Stimulated activated CD4-positive, alpha-beta T cell treated with anti-CD3 and anti-CD28 coated beads, Interleukin-1b, Interleukin-23, amount 100 ng/mL, for 24 hours (primary cell): ENCODE results near the gene SMOC2.
"Not testable (repeated sequence)": the region's sequence is repeated elsewhere in the genome, so short reads cannot be mapped to it uniquely, and the experiment has no call there.

ENCODE experiments used
- DNase-seq, 4 experiments: peaks; one replicate each; pipeline ENCODE4 v3.0.0-alpha.2; 2020; ENCODE audit warnings: low read depth in 4 of 4, low spot score in 1 of 4

Gene SMOC2

DNA sequence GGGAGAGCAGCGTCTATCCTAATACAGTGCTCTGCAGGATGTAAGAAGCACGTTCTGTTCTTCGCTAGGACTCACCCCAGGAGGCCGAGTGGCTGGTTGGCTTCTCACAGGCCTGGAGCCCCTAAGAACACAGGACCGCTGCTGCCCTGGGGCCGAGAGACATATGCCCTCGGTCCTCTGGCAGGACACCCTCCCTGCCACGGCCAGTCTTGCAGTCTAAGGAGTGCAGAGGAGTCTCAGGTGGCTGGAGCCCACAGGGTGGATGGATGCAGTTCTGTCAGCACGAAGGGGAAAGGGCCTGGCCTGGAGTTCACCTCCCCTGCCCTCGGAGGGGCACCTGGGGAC is 96.5 kb downstream of the SMOC2 start:
- DNase-seq, result no peak

DNA sequence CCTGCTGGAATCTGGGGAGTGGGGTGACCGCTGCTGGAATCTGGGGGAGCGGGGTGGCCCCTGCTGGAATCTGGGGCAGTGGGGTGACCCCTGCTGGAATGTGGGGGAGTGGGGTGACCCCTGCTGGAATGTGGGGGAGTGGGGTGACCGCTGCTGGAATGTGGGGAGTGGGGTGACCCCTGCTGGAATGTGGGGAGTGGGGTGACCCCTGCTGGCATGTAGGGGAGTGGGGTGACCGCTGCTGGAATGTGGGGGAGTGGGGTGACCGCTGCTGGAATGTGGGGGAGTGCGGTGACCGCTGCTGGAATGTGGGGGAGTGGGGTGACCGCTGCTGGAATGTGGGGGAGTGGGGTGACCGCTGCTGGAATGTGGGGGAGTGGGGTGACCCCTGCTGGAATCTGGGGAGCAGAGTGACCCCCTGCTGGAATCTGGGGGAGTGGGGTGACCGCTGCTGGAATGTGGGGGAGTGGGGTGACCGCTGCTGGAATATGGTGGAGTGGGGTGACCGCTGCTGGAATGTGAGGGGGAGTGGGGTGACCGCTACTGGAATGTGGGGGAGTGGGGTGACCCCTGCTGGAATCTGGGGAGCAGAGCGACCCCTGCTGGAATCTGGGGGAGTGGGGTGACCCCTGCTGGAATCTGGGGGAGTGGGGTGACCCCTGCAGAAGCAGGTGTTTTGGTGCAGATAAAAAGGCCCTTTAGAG is 97.4 kb downstream of the SMOC2 start:
- DNase-seq, result not testable (repeated sequence)

DNA sequence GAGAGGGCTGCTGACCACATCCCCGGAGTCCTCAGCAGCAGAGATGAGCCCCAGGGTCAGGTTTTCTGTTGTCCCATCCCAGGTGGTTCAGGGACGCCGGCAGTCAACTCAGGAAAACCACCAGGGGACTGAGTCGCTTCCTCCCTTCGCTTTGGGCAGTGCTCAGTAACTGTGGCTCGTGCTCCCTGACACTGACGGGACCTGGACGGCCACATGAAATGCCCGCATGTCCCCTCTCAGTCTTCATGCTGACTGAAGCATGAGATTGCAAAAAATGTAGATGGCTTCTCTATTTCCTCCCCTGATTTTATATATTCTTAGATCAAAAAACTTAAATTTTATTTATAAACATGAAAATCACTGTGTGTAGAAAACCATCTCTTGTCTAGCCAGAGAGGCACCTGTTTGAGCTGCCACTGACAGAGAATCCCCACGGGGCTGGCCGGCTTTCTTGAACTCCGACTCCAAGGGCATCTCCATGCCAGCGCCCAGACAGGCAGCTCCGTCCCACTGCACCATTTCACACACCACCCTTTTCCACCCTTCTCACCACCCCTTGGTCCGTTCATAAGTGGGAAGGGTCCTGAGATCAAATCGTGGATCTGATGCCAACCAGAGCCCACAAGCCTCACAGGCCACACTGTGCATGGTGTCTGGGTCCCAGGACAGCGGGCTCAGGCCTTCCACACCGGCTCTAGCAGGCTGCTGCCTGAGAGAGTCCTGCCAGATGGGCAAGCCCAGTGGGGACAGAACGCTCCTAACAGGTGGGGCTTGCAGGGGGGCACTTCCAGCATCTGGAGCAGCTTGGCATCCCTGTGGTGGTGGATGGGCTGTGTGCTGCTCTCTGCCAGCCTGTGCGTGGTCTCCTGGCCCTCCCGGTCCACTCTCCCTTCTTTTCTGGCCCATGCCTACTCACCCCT is 98.2 kb downstream of the SMOC2 start:
- DNase-seq, result no peak

DNA sequence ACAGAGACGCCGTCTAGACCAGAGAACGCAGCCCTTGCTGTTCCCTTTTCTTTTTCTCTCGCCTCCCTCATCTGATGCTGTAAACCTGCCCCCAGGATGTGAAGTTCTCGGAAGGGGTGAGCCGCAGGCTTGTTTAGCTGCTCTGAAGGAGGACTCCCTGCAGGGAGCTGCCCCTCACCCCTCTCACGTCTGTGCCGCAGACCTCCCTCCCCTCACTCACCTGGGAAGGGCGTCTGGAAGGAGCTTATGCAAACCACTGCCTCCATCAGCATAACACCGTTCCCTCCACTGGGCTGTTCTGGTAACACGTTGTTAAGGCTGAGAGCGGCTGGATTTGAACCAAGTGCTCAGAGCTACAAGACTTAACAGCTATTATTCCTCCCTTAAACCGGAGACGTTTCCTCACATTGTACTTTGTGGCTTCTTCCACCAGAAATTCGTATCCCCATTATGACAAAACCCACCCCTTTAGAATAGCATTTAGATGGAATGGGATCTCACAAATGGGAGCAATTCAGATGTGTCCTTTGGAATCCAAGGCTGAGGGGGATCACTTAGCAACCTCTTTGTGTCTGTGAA is 99.8 kb downstream of the SMOC2 start:
- DNase-seq, result no peak

DNA sequence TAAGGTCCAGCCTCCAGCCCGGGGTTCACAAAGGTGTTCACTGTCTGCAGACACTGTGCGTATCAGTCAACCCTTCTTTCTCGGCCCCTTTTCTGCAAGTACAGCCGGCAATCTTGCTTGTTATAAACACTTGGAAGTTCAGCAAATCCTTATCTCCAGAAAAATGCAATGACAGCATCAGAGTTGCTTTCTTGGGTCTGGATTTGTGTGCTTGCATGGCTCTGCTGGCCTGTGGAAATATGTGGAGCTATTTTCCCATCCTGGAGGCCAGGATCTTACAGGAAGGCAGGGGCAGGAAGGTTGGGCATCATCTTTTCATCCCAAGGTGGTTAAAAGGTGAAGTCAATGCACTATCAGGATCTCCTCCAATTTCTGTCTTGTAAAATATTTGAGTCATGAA is 100.3 kb downstream of the SMOC2 start:
- no peak for DNase-seq

DNA sequence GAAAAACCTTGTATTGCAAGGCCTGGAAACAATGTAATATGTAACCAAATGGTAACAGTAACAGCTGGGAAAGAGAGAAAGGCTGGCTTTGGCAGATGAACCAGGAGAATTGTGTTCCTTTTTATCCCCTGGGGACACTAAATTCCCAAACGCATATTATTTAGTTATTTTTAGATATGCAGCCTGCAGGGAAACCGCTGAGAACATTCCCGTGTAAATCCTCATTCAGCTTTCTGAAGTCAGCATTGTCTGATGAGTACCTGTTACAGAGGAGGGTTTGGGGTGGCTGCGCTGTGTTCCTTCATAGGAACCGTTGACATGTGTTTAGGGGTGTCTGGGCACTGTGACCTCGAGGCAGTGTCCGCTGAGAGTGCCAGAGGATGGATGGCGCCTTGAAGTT is 101.3 kb downstream of the SMOC2 start:
- no peak for DNase-seq

DNA sequence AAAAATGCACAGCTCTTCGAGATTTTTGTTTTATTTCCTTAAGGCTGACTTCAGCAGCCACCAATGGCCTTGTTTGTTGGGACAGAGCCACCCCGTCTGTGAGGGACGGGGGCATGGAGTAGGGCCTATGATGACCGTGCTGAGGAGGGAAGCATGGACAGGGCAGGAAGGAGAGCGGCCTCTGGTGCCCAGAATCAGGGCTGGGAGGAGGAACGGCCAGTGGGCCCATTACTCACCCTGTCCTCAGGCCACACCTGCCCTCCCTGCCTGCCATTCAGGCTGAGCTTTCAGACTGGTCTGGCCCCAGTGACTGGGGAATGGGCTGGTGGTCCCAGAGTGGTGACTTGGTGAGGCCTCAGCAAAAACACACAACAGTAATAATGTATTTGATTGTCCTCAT is 104.4 kb downstream of the SMOC2 start:
- no peak for DNase-seq

DNA sequence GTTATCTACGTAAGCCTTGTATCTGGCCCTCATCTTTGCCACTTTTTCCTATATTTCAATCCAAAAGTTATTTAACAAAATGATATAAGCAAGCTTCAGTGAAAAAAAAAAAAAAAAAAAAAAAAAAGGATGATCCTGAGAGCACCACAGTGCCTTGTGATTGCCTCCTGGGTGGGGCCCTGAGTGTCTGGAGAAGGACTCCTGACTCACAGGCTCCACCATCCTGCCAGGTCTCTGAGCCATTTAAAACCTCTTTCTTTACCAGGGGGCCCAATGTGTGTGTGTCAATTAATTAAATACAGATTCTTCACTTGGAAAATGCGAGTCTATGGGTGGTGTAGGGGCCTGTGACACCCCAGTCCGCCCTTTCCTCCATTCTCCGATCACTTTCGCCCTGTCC is 105.2 kb downstream of the SMOC2 start:
- no peak for DNase-seq

DNA sequence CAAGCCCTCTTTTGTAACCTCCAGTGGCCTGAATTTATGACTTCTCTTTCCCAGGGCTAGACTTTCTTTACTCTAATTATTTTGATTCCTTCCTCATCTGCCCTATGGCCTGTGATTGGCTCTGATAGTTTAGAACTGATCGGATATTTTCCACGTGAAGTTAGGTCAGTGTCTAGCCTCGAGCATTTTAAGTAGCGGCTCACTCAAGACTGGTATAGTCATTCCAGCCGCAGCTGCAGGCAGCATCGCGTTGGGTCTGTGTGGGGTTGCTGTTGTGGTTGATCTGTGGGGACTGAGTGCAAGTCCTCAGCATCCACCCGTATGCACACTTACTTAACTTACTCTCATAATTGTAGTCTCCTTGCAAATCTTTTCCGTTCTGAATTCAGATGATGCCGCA is 105.7 kb downstream of the SMOC2 start:
- DNase-seq, result no peak

DNA sequence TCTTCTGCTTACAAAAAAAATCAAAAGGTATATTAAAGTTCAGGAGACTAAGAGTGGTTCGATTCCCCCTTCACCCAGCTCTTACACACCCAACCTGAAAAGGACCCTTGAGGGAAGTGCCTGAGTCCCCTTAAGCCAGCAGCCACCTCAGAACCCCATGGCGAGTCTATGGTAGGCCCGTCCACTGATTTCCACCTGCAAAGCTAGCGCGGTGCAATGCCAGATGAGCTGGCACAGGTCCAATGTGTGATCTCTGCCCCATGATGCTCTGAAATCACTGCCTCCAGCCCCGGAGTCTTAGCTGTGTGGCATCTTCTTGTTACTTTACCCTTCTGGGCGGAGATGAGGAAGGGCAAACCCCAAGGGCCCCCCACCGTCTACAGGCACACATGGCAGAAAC is 109.3 kb downstream of the SMOC2 start:
- DNase-seq, result no peak

DNA sequence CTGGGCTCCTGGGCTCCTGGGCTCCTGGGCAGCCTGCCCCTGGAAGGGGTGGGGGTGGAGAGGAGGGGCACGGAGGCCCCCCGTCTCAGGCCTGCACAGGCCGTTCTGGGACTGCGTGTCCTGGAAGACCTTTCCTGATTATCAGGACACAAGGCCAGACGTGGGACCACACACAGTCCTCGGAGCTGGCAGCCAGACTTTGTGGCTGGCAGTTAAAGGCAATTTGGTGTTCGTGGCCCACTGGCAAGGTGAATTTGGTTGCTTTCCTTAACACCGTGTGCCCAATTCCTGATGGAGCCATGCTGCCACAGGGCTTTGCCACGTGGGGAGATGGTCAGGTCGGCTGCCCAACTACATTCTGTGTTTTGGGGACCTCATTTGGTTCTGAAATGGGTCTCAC is 113.5 kb downstream of the SMOC2 start:
- DNase-seq, result no peak

DNA sequence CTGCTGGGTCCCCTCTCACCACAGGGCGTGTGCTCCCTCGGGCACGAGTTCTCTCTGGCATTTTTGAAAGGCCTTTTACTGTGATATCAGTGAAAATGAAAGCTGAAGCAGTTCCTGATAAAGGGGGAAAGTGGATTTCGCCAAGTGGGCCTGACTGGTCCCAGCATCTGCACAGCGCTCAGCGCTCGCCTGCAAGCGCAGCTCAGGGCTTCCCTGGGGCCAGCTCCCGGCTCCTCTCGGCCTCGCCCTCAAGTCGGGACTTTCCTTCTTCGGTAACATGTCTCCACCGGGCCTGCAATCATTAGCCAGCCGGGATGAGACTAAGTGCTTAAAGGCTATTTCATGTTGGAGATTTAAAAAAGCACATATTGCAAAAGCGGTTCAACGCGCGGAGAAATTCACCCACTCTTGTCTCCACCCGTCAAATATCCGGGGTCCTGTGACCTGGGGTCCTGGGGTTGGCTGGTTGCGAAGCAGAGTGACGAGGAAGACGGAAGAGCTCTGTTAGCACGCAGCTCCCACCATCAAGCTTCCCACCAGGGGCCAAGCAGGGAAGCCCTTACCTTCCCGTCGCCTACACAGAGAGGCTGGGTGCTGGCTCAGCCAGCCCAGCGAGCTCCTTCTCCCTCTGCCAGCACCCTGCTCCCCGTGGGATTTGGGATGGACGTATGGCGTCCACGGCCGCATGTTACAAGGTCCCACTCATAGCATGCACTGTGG is 114.1 kb downstream of the SMOC2 start:
- DNase-seq, result no peak

DNA sequence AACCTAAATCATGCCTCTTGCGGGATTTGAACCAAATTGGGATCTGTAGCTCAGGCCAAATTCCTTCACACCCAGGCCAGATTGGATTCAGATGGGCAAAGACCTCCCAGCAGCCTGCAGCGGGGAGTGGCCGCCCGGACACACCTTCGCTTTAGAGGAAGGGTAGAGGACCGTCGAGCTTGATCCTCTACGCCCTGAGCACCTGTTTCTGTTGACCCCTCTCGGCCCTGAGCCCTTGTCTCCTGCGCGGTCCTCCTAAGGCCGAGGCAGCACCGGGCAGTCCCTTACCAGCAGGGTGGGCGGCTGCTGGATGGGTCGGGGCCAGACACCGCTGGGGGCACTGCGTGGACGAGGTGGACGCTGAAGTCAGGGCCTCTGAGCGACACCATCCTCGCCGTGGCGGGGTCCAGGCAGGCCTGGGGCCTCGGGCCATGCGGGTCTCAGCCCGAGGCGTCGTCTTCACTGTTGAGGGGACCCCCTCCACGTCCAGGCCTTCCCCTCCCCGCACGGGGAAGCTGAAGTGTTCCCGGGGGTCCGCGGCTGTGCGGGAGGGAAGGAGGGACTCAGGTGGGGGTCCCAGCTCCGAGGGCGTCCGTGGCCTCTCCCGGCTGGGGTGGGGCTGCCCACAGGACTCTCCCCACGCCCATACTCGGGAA is 114.8 kb downstream of the SMOC2 start:
- DNase-seq, result no peak

DNA sequence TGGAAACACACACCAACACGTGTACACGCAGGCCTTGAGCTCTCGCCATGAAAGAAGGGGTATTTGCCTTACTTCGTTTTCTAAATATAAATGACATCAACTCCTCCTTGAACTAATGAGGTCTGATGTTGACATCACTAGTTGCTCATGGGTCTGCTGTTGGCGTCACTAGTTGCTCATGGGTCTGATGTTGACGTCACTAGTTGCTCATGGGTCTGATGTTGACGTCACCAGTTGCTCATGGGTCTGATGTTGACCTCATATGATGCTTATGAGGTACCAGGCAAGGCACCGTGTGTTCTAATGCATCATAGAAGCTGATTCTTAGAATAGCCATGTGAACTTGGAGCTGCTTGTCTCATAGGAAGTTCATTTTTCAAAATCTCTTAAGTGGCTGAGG is 116.5 kb downstream of the SMOC2 start:
- no peak for DNase-seq

DNA sequence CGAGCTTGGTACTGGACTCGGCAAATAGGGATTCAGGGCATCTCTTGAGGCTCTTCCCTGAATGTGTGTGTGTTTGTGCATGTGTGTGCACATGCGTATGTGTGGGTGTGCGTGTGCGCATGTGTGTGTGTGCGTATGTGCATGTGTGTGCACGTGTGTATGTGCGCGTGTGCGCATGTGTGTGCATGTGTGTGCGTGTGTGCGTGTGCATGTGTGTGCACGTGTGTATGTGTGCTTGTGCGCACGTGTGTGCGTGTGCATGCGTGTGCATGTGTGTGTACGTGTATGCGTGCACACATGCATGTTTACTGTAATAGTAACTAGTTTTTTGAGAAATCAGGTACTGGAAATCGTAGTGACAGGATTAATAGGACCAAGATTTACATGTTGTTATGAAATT is 117.7 kb downstream of the SMOC2 start:
- DNase-seq, result no peak

DNA sequence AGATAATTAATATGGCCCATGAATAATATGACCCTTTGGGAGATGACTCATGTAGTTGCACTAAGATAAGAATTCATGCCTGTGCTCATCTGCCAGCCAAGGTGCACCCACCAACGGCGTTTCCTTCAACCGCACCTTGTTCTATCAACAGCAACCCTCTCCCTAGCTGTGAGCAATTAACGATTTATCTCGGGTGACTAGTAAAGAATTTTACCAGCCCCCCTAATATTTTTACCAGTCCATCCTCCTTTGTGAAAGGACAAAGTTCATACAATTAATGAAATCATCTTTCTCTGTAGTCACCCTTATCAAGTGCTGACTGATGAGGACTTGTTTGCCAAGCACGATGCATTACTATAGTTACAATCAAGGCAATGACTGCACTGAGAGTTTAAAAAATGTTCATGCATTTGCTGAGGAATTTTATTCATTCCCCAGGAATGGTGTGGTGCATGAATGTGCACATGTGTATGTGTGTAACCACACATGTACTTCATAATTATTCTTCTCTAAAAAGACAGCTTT is 118.7 kb downstream of the SMOC2 start:
- DNase-seq, result no peak

DNA sequence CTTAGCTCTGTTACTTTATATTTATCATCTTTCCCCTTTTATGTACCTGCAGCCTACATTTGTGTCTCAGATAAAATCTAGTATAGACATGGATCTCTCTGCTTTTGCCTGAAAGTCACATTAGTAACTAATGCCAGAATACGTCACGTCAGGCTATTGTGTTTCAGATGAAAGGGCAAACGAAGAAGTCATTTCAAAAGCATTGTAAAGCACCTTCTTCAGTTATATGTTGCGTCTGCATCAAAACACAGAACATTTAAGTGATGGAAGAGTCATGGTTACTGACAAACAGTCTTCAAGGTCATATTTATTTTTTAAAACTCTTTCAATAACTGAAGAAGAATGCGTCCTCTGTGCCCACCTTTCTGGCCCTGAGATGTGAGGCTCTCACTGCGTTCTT is 119.1 kb downstream of the SMOC2 start:
- no peak for DNase-seq

DNA sequence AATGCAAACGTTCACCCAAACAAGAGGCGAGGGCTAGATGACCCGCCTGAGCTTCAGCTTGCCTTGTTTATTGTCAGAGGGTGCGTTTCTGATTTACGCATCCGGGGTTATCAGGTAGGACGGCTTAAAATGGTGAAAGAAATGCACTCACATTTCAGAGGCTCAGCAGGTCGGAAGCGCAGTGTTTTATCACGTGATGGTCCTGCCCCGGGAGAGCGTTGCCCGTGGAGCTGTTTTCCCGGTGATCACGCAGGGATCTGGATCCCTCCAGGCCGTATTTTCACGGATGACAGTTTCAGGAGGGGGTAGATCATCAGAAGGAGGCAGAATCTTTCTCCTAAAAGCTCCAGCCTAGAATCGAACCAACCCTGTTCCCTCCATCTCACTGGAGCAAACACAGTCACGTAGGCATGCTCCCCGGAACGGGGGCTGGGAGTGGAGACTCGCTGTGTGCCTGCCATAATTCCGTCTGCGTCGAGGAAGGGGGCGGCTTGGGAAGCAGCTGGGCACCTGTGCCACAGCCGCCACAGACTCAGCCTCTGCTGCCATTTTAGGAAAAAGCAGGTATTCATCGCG is 121.7 kb downstream of the SMOC2 start:
- DNase-seq, result no peak

DNA sequence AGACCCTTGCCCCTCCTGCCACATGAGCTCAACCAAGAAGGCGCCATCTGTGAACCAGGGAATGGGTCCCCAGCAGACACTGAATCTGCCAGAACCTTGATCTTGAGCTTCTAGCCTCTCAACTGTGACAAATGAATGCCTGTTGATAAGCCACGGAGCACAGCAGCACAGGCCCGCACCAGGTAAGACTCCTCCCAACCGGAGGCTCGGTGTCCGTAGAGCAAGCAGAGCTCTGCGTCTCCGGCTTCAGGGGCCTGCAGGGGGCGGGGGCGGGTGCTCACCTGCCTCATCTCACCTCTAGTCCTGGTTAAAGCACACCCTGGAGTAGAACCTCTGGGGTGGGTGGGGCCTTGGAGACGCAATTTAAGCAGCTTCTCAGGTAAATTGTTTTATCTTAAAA is 122.7 kb downstream of the SMOC2 start:
- DNase-seq, result no peak

DNA sequence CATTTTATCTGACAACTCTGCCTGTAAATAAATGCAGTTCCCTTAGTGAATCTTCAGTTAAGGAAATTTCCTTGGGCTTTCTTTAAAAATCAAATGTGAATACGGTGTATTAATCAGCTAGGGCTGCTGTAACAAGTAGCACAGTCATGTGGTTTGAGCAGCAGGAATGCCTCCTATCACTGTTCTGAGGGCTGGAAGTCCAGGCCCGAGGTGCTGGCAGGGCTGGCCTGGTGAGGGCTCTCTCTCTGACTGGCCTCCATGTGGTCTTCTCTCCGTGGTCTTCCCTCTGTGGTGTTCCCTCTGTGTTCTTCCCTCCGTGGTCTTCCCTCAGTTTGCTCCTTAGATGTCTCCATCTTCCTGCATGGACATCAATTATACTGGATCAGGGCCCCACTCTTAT is 124.1 kb downstream of the SMOC2 start:
- DNase-seq, result no peak

DNA sequence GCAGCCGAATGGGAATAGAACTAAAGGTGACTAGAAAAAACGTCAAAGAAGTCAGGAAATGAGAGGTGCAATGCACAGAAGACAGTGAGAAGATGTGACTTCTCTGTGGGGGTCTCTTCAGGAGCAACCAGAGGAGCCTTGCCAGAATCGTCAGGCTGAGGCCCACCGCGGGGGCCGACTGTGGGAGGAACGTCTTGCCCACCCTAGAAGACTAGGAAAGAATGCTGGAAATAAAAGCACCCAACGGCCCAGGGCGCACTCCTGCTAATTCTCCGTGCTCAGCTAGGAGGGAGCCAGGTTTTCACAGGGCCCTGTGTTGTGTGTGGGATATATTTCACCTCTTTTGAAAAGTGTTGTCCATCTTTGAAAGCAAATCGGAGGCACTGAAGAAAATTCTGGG is 129.2 kb downstream of the SMOC2 start:
- DNase-seq, result no peak
